K562 (cell line): ENCODE data around the gene CCDC175. TPM values are rescaled to one million over a fixed set of nuclear protein-coding genes. Genes with fewer than 3 reads are reported as not detected.

Experiments
- CHAMP1 ChIP-seq: fragments of 450-650 bp; IDR thresholded peaks from 2 replicates; pipeline ENCODE4 v1.6.1; 2016; ENCODE audit warnings: mild to moderate bottlenecking
- EP400 ChIP-seq: fragments of 450-650 bp; IDR thresholded peaks from 2 replicates; pipeline ENCODE4 v1.6.1; 2017; ENCODE audit warnings: antibody characterized with exemption, mild to moderate bottlenecking, moderate library complexity
- HSF4 ChIP-seq: fragments of 250-450 bp; sonication (Bioruptor Pico); IDR thresholded peaks from 2 replicates; pipeline ENCODE4 v2.1.2; 2022; ENCODE audit warnings: mild to moderate bottlenecking, moderate library complexity, borderline replicate concordance
- MTA2 ChIP-seq: fragments of 450-650 bp; IDR thresholded peaks from 2 replicates; pipeline ENCODE4 v1.6.1; 2016; ENCODE audit warnings: low read depth
- MXD1 ChIP-seq: fragments of 250-450 bp; sonication (Bioruptor Pico); IDR thresholded peaks from 2 replicates; pipeline ENCODE4 v1.8.0; 2021; ENCODE audit warnings: borderline replicate concordance, mild to moderate bottlenecking, moderate library complexity; ENCODE audit not compliant: poor library complexity, severe bottlenecking
- NKRF ChIP-seq: fragments of 450-650 bp; IDR thresholded peaks from 2 replicates; pipeline ENCODE4 v1.6.1; 2016; ENCODE audit warnings: borderline replicate concordance
- PPARD ChIP-seq: fragments of 250-450 bp; sonication (Bioruptor Pico); IDR thresholded peaks from 2 replicates; pipeline ENCODE4 v1.8.0; 2022; ENCODE audit warnings: inconsistent platforms, mild to moderate bottlenecking, moderate library complexity
- RBFOX2 ChIP-seq: fragments of 200-400 bp; formaldehyde crosslinking; IDR thresholded peaks from 2 replicates; pipeline ENCODE4 v1.6.1; 2017; ENCODE audit warnings: low read depth, mild to moderate bottlenecking, low read length, moderate library complexity
- RREB1 ChIP-seq: fragments of 250-450 bp; sonication (Bioruptor Pico); IDR thresholded peaks from 2 replicates; pipeline ENCODE4 v1.4.0; 2020
- RUNX1 ChIP-seq: sonication (generic); IDR thresholded peaks from 2 replicates; pipeline ENCODE4 v1.6.1; 2016; ENCODE audit warnings: antibody characterized with exemption, low read depth
- SMARCA4 ChIP-seq: fragments of 450-650 bp; IDR thresholded peaks from 2 replicates; pipeline ENCODE4 v1.6.1; 2016
- SREBF1 ChIP-seq: fragments of 150-350 bp; IDR thresholded peaks from 2 replicates; pipeline ENCODE4 v1.6.1; 2014; ENCODE audit warnings: antibody characterized with exemption, low read depth, low read length, borderline replicate concordance
- STAT5B ChIP-seq: fragments of 250-450 bp; sonication (Bioruptor Pico); IDR thresholded peaks from 2 replicates; pipeline ENCODE4 v1.8.0; 2021; ENCODE audit warnings: mild to moderate bottlenecking, inconsistent platforms
- TCF7 ChIP-seq: sonication (generic); IDR thresholded peaks from 2 replicates; pipeline ENCODE4 v1.6.1; 2016; ENCODE audit warnings: antibody characterized with exemption, borderline replicate concordance
- ZBTB43 ChIP-seq: sonication (generic); formaldehyde crosslinking; IDR thresholded peaks from 2 replicates; pipeline ENCODE4 v1.8.0; 2023; ENCODE audit warnings: mild to moderate bottlenecking, missing genetic modification reagents
- polyA plus RNA-seq, 8 experiments: library from polyadenylated mRNA; depleted of rRNA in 4 of 8; stranded (reverse) in 5 of 8; unstranded in 3 of 8; fragments of >200 nt; fragmentation: Nextera tagmentation in 2 of 8; fragmentation: Illumina TruSeq in 1 of 8; extraction: Ambion mirVana in 2 of 8; extraction: Trizol in 1 of 8; gene quantifications; 2 replicates each; pipeline versions ENCODE4 v1.2.1 to v1.2.3, GENCODE V29; 2011 to 2014; ENCODE audit warnings: inconsistent platforms in 1 of 8, missing spikeins in 1 of 8
- total RNA-seq, 7 experiments: library from RNA; depleted of rRNA in 6 of 7; stranded (reverse); fragments of >200 nt in 6 of 7; fragmentation: Illumina TruSeq in 2 of 7; extraction: Trizol in 2 of 7; gene quantifications; 2 replicates each; pipeline versions ENCODE4 v1.2.1 to v1.2.3, GENCODE V29; 2011 to 2021; ENCODE audit warnings: low replicate concordance in 1 of 7

The CCDC175 gene
- total and polyA plus RNA-seq, 9 of the 15 experiments (the other 6 are each of a cell fraction or from before 2014, with no cell fraction given): not detected

GRCh38 chr14:59483819-59484638 lies 92.6 kb downstream of the CCDC175 start, which contains the start of the genes JKAMP and L3HYPDH (continued):
- 0 out of 2 replicates have a peak, but pooled peaks have one; percentile 23 for TF ChIP-seq ZBTB43 (CRISPR knock-in tag)
- no peak for TF ChIP-seq RUNX1
- peak; percentile 83 for TF ChIP-seq NKRF
- TF ChIP-seq MTA2: no peak
- TF ChIP-seq TCF7: peak; percentile 36; the same call in 1 of the 2 replicates
- TF ChIP-seq STAT5B (CRISPR knock-in tag): no peak
- peak; percentile 98 for TF ChIP-seq EP400
- no peak for TF ChIP-seq CHAMP1
- TF ChIP-seq RREB1 (CRISPR knock-in tag): no peak
- no peak for TF ChIP-seq PPARD (CRISPR knock-in tag)
- no peak for TF ChIP-seq MXD1
- TF ChIP-seq SREBF1: no peak
- TF ChIP-seq RBFOX2: peak; percentile 95
- TF ChIP-seq HSF4 (CRISPR knock-in tag): no peak
- TF ChIP-seq SMARCA4: no peak
